IMR-90 (cell line): Measurements from ENCODE around the gene IQCB1. TPM values are rescaled to one million over a fixed set of nuclear protein-coding genes. Genes with fewer than 3 reads are reported as not detected.

Experiments used
- ATAC-seq: fragments of 200-7000 bp; cut with Tn5 transposase; 2 replicates; pipeline ENCODE4 v1.9.1; 2020; ENCODE audit warnings: low read depth, mild to moderate bottlenecking, moderate library complexity
- BruUV-seq: library from RNA; stranded (reverse); fragments of 400-500 nt; replicated peaks from 2 replicates; lab custom pipeline; 2021; lab: Mats Ljungman, UMichigan
- CTCF ChIA-PET: fragments of 300-600 bp; formaldehyde crosslinking; extraction: SDS; loops from one replicate; lab custom pipeline; 2021; ENCODE audit warnings: antibody characterized with exemption; lab: Yijun Ruan, JAX
- POLR2A ChIA-PET: fragments of 300-600 bp; sonication (Branson Sonifier 250); formaldehyde crosslinking; loops from one replicate; lab custom pipeline; 2022; ENCODE audit warnings: antibody characterized with exemption; ENCODE audit not compliant: unreplicated experiment; lab: Charles Lee
- DNase-seq: peaks from one replicate; pipeline ENCODE4 v3.0.0; 2013
- H2AFZ ChIP-seq: replicated peaks from 2 replicates; pipeline ENCODE3; 2013; ENCODE audit warnings: low read length, mild to moderate bottlenecking; ENCODE audit not compliant: poor library complexity
- H2AK5ac ChIP-seq: 2 replicates; pipeline ENCODE4 v1.6.1; 2013; ENCODE audit warnings: low read depth, low read length, inconsistent platforms
- H2AK9ac ChIP-seq: replicated peaks from 2 replicates; pipeline ENCODE3; 2013; ENCODE audit warnings: mild to moderate bottlenecking, low read depth, low read length, moderate library complexity; ENCODE audit not compliant: poor library complexity
- H2BK120ac ChIP-seq: 2 replicates; pipeline ENCODE4 v1.6.1; 2013; ENCODE audit warnings: low read depth, low read length, inconsistent platforms
- H2BK15ac ChIP-seq: 3 replicates; pipeline ENCODE4 v1.6.1; 2013; ENCODE audit warnings: low read depth, low read length, inconsistent platforms
- H2BK20ac ChIP-seq: 2 replicates; pipeline ENCODE4 v1.6.1; 2013; ENCODE audit warnings: low read depth, mild to moderate bottlenecking, inconsistent platforms, low read length, moderate library complexity
- H2BK5ac ChIP-seq: 2 replicates; pipeline ENCODE4 v1.6.1; 2013; ENCODE audit warnings: mild to moderate bottlenecking, low read depth, low read length, inconsistent platforms; ENCODE audit not compliant: poor library complexity, severe bottlenecking
- H3K14ac ChIP-seq: replicated peaks from 2 replicates; pipeline ENCODE4 v1.6.1; 2013; ENCODE audit warnings: low read depth, low read length, inconsistent platforms
- H3K18ac ChIP-seq: 2 replicates; pipeline ENCODE4 v1.6.1; 2013; ENCODE audit warnings: low read depth, low read length, control low read depth
- H3K23ac ChIP-seq: 2 replicates; pipeline ENCODE4 v1.6.1; 2013; ENCODE audit warnings: low read depth, low read length, inconsistent platforms
- H3K27ac ChIP-seq: 2 replicates; pipeline ENCODE4 v1.5.1; 2013; ENCODE audit warnings: mild to moderate bottlenecking, control low read depth, low read length; ENCODE audit not compliant: insufficient read depth
- H3K27me3 ChIP-seq: 2 replicates; pipeline ENCODE4 v1.6.1; 2013; ENCODE audit warnings: low read length; ENCODE audit not compliant: control insufficient read depth, insufficient read depth
- H3K36me3 ChIP-seq: 2 replicates; pipeline ENCODE4 v1.6.1; 2013; ENCODE audit warnings: low read length, mixed read lengths; ENCODE audit not compliant: control insufficient read depth, insufficient read depth
- H3K4ac ChIP-seq: 2 replicates; pipeline ENCODE4 v1.6.1; 2013; ENCODE audit warnings: low read depth, low read length, inconsistent platforms
- H3K4me1 ChIP-seq: 2 replicates; pipeline ENCODE4 v1.6.1; 2013; ENCODE audit warnings: low read length, mixed read lengths; ENCODE audit not compliant: control insufficient read depth, insufficient read depth
- H3K4me2 ChIP-seq: 2 replicates; pipeline ENCODE4 v1.6.1; 2013; ENCODE audit warnings: low read depth, mild to moderate bottlenecking, control low read depth, low read length, moderate library complexity
- H3K4me3 ChIP-seq: 2 replicates; pipeline ENCODE4 v1.5.1; 2013; ENCODE audit warnings: low read depth, mild to moderate bottlenecking, control low read depth, low read length, moderate library complexity; ENCODE audit not compliant: insufficient read depth
- H3K56ac ChIP-seq: 2 replicates; pipeline ENCODE4 v1.6.1; 2013; ENCODE audit warnings: low read length, inconsistent platforms; ENCODE audit not compliant: insufficient read depth; ENCODE audit errors: extremely low read depth
- H3K79me1 ChIP-seq, 2 experiments: 2 replicates each; pipeline ENCODE4 v1.6.1; 2013; ENCODE audit warnings: low read length in 2 of 2, inconsistent platforms in 1 of 2, low read depth in 1 of 2
- H3K9ac ChIP-seq: 2 replicates; pipeline ENCODE4 v1.6.1; 2013; ENCODE audit warnings: low read depth, low read length, control low read depth
- H3K9me1 ChIP-seq: 2 replicates; pipeline ENCODE4 v1.6.1; 2013; ENCODE audit warnings: low read length, inconsistent platforms; ENCODE audit not compliant: insufficient read depth
- H3K9me3 ChIP-seq: 2 replicates; pipeline ENCODE4 v1.6.1; 2013; ENCODE audit warnings: low read length; ENCODE audit not compliant: control insufficient read depth, insufficient read depth
- H4K20me1 ChIP-seq: 2 replicates; pipeline ENCODE4 v1.6.1; 2013; ENCODE audit warnings: low read length, inconsistent platforms; ENCODE audit not compliant: insufficient read depth
- H4K5ac ChIP-seq: 2 replicates; pipeline ENCODE4 v1.6.1; 2013; ENCODE audit warnings: mild to moderate bottlenecking, low read depth, low read length, control low read depth
- H4K8ac ChIP-seq, 2 experiments: 2 replicates each; pipeline ENCODE4 v1.6.1; 2013; ENCODE audit warnings: low read depth in 2 of 2, low read length in 2 of 2, control low read depth in 1 of 2, inconsistent platforms in 1 of 2
- H4K91ac ChIP-seq: 2 replicates; pipeline ENCODE4 v1.6.1; 2013; ENCODE audit warnings: low read depth, low read length, inconsistent platforms; ENCODE audit not compliant: insufficient read depth
- BHLHE40 ChIP-seq: fragments of 150-350 bp; IDR thresholded peaks from 2 replicates; pipeline ENCODE4 v1.6.1; 2016; ENCODE audit warnings: mild to moderate bottlenecking, low read depth, low read length
- CHD1 ChIP-seq: IDR thresholded peaks from 2 replicates; pipeline ENCODE4 v1.6.1; 2012; ENCODE audit warnings: low read depth, low read length, improper control_type of control experiment
- POLR2A ChIP-seq: IDR thresholded peaks from 2 replicates; pipeline ENCODE4 v1.6.1; 2012; ENCODE audit warnings: mild to moderate bottlenecking, low read depth, low read length
- RFX5 ChIP-seq: IDR thresholded peaks from 2 replicates; pipeline ENCODE4 v1.8.0; 2012; ENCODE audit warnings: low read depth, mild to moderate bottlenecking, low read length, moderate library complexity
- WGBS, 2 experiments: methylation state at CpG; one replicate each; pipeline versions ENCODE4 v1.1.5 to v1.1.7; 2013; ENCODE audit warnings: missing lambda C conversion rate in 2 of 2; ENCODE audit not compliant: insufficient read length in 1 of 2; ENCODE audit errors: extremely low coverage in 2 of 2; 5-methylcytosine and 5-hydroxymethylcytosine counted together
- dilution Hi-C: fragments of 300-500 bp; cut with HindIII; formaldehyde crosslinking; loops from one replicate; pipeline ENCODE4 v1.14.3; 2018; ENCODE audit warnings: low sequenced_read_pairs; ENCODE audit not compliant: unreplicated experiment
- in situ Hi-C: fragments of 300-500 bp; cut with MboI; formaldehyde crosslinking; loops from 3 replicates; pipeline ENCODE4 v1.14.3; 2019; ENCODE audit warnings: low sequenced_read_pairs, inconsistent platforms, mixed read lengths
- intact Hi-C: fragments of 100-400 bp; cut with micrococcal nuclease; formaldehyde crosslinking; loops from 2 replicates; pipeline ENCODE4 v1.10.0; 2022
- polyA plus RNA-seq, 3 experiments: library from polyadenylated mRNA; depleted of rRNA; stranded (reverse); fragments of >200 nt; gene quantifications; 2 replicates each; pipeline ENCODE4 v1.2.3, GENCODE V29; 2012; ENCODE audit warnings: low replicate concordance in 1 of 3
- total RNA-seq: library from RNA; depleted of rRNA; stranded (reverse); fragments of >200 nt; gene quantifications from 2 replicates; pipeline ENCODE4 v1.2.3, GENCODE V29; 2012
- TF ChIP-seq, protein P1 (sequence below): fragments of 150-350 bp; IDR thresholded peaks from 2 replicates; pipeline ENCODE4 v1.6.1; 2016; ENCODE audit warnings: low read depth, mild to moderate bottlenecking, low read length, moderate library complexity, borderline replicate concordance

Gene IQCB1
- total and polyA plus RNA-seq, 2 of the 4 experiments (the other 2 are of a cell fraction): 13.5 to 18.3 TPM

DNA sequence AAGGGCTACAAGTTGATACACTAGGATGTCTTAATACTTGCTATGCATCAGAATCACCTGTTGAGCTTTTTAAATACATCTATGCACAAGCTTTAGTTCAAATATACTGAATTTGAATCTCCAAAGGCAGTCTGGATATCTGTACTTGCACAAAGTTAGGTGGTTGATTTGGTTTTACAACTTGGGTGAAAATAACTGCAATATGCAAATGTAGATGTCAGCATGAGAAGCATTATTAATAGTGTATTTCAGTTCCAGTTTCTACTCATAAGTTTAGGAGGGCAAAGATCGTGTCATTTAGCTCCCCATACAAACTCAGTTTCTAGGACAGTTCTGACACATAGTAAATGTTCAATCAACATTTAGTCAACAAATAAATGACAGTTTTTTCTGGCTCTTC, 25.6 kb downstream of the IQCB1 start:
- CTCF ChIA-PET: no interaction called here
- POLR2A ChIA-PET: no interaction called here
- ATAC-seq: no peak

More for the DNA sequence above, 25.6 kb downstream of the IQCB1 start:
- in situ Hi-C loops (no loop called here), intact Hi-C loops (loop anchor here (10.0 kb wide), 1 partner anchor 546 kb away; no protein-coding TSS in a partner anchor), dilution Hi-C loops (no loop called here)
- TF ChIP-seq BHLHE40 (no peak), CHD1 (no peak), POLR2A (no peak), RFX5 (no peak)
- TF ChIP-seq, protein P1, sequence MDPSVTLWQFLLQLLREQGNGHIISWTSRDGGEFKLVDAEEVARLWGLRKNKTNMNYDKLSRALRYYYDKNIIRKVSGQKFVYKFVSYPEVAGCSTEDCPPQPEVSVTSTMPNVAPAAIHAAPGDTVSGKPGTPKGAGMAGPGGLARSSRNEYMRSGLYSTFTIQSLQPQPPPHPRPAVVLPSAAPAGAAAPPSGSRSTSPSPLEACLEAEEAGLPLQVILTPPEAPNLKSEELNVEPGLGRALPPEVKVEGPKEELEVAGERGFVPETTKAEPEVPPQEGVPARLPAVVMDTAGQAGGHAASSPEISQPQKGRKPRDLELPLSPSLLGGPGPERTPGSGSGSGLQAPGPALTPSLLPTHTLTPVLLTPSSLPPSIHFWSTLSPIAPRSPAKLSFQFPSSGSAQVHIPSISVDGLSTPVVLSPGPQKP: no peak
- Histone ChIP-seq H2BK20ac (no peak overlapping the region), H2BK5ac (no peak overlapping the region), H3K9ac (no peak overlapping the region), H3K9me3 (no peaks in the 10 kb centered on the region), H2AK9ac (no peak overlapping the region), H3K27ac (no peak overlapping the region), H4K5ac (no peak overlapping the region), H3K27me3 (no peaks in the 10 kb centered on the region), H3K18ac (no peak overlapping the region), H3K36me3 (peaks cover 10% of the 10 kb centered on the region), H3K4ac (no peak overlapping the region), H4K91ac (no peak overlapping the region), H3K9me1 (no peaks in the 10 kb centered on the region), H3K56ac (no peak overlapping the region), H3K4me2 (no peak overlapping the region), H3K79me1 (peaks cover 4 to 9% of the 10 kb centered on the region in 2 experiments; a peak in 1 of 4 replicates), H2AK5ac (no peak overlapping the region), H2BK15ac (no peak overlapping the region), H3K4me1 (no peaks in the 10 kb centered on the region), H2AFZ (no peak overlapping the region), H3K4me3 (no peak overlapping the region), H2BK120ac (no peak overlapping the region), H4K20me1 (no peaks in the 10 kb centered on the region), H3K23ac (no peak overlapping the region), H4K8ac (no peak overlapping the region), H3K14ac (no peak overlapping the region)
- no TSS peak for BruUV-seq
- WGBS, 2 experiments: no CpG with 5 or more reads among the region's 1 CpG
- DNase-seq: no peak
